DMS53 (cell line): ENCODE measurements around the gene MED20.
"Not testable (repeated sequence)": the region's sequence is repeated elsewhere in the genome, so short reads cannot be mapped to it uniquely, and the experiment has no call there.

ENCODE experiments used
- DNase-seq: peaks from one replicate; lab custom pipeline; 2025; lab: John Stamatoyannopoulos, UW

The MED20 gene, protein sequence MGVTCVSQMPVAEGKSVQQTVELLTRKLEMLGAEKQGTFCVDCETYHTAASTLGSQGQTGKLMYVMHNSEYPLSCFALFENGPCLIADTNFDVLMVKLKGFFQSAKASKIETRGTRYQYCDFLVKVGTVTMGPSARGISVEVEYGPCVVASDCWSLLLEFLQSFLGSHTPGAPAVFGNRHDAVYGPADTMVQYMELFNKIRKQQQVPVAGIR

DNA sequence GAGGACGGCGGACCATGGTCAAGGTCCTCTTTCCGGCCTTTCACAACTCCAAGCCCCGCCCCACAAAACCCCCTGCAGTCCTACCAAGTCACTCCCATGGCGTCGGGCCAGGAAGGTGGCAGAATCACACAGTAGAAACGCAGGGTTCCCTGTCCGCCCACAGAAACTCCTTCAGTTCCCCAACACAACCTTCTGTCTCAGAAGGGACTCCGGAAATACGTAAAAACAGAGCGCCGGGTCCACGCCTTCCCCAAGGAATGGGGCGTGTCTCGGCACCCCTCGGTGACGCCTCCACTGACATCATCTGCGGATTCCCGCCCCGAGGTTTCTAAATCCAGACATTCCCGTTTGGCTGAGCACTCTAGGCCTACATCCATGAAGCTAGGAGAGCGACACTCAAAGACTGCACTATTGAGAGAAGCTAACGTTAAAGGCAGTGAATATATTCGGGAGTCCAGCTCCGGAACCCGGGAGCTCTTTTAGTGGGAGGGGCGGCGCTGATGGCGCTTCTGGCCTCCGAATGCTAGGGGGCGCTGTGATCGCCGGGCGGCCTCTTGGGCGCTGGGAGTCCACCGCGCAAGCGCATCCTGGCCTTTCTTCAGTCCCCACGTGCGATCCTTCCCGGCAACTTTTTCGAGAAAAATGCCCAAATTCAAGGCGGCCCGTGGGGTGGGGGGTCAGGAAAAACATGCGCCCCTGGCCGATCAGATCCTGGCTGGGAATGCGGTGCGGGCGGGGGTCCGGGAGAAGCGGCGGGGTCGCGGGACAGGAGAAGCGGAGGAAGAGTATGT is at the start of gene MED20, which contains the start of gene BYSL:
Gene MED20 (minus strand): TSS at position 219 of the 791 bp plus-strand sequence. CDS start 121 bp downstream, at position 98.
Gene BYSL (plus strand): TSS at position 579 of the 791 bp plus-strand sequence. CDS start 64 bp downstream, at position 643.
- DNase-seq = peak; percentile 96

DNA sequence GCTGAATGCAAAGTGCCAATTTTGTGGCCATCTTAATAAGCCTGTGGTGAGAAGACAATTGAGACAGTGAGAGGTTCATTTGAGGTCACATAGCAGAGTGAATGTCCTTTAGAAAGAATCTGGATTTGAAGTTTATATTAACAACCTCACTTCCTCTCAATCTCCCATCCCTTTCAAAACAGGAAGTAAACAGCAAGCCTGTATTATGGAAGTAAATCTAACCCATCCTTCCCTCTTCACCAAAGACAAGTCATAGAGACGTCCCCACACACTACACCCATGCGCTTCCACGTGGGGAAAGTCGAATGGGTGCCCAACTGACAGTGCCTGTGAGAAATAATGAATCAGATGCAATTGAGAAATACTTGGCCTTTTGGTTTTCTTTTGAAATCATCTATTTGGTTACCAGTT is 49.5 kb upstream of the MED20 start:
- DNase-seq = no peak

DNA sequence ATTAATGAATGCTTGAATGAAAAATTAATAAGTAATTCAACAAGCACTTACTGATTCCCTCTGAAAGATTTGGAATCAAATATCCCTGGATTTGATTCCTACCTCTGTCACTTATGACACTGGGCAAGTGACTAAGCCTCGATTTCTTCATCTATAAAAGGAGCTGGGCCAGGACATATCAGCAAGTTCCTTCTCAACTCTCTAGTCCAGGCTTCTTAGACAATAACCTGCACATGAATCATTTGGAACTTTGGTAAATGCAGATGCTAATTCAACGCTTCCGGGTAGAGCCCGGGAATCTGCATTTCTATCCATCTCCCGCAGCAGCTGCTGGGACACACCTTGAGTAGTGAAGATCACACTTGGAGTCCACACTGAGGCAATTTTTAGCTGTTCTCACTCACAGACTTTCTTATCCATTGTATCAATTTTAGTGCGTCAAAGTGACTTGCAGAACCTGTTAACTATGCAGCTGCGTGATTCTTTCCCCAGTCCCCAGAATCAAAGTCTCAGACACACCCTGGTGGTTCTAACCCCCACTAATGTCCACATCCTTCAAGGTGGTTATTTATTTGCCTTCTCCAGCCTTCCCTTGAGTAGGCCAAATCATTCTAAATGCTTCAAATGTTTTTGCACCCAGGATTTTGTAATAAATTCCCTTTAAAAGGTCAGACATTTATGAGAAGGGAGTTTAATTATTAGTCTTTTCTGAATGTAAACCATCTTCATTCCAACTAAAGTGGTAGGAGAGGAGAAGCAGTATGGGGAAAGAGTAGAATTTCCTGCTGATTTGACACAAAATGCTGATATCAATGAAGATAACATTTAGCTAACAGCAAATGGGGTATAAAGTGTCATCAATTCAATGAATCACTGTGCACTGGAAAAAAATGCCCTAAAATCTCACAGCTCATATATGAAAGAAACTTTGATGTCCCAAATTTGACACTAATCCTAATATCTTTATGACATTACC is 46.7 kb upstream of the MED20 start:
- no peak for DNase-seq

DNA sequence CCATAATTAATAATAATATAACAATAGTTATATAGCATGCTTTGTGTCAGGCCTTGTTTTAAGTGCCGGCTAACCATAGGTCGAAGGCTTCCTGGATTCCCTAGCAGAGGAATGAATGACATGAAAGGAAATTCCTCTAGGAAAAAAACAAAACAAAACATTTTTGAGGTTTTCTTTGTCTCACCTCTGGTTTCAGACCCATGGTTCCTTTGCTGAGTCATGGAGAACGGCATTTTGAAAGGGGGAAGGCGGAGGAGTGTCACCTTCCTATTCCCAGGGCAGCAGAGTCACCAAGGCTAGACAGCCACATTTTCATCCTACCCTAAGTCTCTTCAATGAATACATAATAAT is 46.0 kb upstream of the MED20 start:
- no peak for DNase-seq

DNA sequence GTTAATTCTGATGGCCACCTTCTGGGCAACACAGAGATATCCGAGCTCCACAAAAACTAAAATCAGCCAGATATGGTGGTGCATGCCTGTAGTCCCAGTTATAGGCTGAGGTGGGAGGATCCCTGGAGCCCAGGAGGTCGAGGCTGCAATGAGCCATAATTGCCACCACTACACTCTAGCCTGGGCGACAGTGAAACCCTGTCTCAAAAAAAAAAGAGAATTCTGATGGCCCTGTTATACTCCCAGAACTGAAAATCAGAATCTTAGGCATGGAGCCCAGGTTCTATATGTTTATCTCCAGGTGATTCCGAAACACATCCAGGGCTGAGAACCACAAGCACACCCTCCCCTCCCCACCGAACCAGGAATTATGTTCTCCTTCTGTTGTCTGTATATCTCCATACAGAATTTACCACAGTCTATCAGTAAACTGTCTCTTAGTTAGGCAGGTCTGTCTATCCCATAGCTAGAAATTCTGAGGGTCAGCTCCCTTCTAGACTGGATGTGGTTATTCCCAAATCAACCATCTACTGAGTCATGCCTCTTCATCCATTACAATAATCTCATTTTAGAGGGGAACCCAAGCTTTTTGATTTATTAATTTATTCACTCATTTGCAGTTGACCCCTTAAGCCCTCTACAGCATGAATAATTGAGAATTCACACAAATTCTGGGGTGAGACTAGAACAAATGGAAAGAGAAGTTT is 45.4 kb upstream of the MED20 start:
- DNase-seq = no peak

DNA sequence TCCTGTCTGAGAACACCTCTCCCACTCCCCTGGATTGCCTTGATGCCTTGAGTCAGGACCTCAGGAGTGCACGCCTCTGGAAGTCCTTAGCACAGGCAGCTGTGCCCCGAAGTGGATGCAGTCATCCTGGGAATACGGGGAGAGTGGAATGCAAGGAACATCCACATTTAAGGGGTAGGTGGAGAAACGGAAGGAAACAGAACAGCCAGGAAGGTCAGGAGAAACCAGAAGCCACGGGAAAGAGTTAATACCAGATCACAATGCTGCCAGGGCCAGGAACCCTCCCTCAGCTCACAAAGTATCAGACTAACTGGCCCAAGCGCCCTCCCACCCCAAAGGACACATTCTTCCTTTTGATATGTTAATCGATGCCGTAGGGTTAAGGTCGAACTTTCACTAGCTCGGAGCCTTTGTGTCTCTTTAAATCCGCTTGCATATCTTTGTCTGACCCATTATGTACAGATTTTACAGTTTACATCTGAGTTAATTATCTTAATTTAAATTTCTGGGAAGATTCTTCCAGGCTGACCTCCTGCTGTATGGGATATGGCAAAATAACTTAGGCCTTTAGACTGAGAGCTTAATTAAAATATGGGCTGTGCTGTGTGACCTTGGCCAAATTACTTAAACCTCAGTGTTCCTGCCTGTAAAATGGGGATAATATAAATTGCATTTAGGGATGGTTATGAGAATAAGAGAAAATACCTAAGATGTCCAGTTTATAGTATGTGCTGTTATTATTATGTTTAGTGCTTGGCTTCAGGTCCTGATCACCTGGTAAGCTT is 44.7 kb upstream of the MED20 start:
- DNase-seq = no peak

DNA sequence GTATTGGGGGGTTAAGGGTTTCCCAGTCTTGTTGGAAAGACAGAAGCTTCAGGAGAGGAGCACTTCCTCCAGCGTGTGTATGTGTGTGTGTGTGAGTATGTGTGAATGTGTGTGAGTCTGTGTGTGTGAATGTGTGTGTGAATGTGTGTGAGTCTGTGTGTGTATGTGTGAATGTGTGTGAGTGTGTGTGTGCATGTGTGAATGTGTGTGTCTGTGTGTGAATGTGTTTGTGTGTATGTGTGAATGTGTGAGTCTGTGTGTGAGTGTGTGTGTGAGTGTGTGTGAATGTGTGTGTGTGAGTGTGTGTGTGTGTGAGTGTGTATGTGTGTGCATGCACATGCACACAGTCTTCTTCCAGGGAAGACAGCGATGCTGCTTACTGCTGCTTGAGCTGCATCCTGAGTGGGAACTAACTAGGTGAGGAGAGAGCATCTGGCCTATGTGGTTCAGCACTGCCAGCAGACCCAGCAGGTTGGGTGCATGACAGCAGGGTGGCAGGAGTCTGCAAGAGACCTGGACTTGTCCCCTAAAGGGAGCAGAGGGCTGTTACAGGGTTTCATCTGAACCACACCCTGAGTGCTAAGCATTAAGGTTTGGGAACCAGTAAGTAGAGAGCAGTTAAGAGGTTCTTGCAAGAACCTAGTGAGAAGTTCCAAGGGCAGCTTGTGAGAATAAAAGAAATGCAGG is 43.4 kb upstream of the MED20 start:
- DNase-seq = no peak

DNA sequence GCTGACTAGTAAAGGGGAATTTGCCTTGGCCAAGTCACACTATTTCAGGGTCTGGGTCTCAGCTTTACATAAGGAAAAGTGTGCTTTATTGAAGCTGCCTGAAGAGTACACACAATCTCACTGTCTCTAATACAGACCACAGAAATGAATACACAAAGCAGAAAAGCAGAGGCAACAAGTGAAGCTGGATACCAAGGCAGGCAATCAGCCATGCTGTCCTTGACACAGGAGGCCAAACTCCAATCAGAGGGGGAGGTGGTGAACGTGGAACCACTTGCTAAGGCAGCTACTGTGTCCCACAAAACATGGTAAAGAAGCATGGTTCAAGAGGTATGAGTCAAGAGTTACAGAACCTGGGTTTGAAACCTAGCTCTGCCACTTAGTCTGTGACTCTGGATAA is 42.4 kb upstream of the MED20 start:
- DNase-seq = no peak

DNA sequence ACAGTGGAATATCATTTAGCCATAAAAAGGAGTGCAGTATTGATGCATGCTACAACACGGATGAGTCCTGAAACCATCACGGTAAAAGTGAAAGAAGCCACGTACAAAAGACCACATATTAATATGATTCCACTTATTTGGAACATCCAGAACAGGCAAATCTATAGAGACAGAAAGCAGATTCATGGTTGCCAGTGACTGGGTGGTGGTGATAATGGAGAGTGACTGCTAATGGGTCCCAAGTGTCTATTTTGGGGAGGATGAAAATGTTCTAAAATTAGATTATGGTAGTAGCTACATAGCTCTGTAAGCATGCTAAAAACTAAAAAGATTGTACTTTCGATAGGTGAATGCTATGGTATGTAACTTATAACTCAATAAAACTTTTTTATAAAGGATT is 39.1 kb upstream of the MED20 start:
- no peak for DNase-seq

DNA sequence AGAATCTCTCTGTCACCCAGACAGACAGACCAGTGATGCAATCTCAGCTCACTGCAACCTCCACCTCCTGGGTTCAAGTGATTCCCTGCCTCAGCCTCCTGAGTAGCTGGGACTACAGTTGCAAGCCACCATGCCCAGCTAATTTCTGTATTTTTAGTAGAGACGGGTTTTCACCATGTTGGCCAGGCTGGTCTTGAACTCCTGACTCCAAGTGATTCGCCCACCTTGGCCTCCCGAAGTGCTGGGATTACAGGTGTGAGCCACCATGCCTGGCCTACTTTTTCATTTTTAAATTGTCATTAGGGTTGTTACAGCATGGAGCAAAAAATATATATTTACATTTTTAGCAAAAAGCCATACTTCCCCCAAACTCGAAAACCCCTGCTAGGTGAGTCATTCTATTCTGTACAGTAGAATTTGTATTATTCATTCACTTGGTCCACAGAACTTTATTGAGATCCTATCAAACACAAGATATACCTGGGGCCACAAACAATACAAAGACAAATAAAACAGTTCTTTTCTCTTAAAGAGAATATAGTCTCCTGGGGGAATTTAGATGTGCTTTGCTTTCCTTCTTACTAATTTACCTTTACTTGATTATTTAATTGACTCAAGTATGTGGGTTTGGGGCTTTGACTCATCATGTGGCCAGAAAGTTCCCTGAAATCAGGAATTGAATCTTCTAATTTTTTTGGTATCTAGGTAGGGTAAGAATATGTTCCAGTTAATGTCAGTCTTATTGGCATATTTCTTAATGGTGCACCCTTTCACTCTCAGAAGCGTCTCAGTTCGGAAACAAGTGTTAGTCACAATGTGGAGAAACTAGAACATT is 37.3 kb upstream of the MED20 start:
- no peak for DNase-seq

DNA sequence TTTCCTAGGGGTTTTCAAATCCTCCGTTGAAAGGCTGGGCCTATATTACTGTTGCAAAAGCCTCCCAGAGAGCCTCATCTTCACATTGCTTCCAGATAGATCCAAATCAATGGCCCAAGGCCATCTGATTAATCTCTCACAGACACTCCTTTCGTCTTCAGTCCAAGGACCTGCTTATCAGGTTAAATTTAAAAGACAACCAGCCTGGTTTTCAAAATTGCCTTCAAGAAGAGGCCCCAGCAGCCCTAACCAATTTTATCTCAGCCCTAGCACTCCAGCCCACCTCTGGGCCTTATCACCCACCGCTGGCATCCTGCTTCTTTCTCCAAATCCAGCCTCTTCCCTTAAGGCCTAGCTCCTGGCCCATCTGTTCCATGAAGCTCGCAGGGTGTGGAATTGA is 36.2 kb upstream of the MED20 start:
- no peak for DNase-seq

DNA sequence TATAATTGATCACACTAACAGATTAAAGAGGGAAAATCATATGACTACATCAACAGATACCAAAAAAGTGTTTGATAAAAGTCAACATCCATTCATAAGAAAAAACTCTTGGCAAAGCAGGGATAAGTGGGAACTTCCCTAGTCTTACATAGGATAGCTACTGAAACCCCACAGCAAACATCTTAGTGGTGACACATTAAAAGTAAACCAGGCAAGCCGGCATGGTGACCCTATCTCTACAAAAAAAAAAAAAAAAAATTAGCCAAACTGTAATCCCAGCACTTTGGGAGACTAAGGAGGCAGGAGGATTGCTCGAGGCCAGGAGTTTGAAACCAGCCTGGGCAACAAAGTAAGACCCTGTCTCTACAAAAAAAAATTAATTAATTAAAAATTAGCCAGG is 34.5 kb upstream of the MED20 start:
- no peak for DNase-seq

DNA sequence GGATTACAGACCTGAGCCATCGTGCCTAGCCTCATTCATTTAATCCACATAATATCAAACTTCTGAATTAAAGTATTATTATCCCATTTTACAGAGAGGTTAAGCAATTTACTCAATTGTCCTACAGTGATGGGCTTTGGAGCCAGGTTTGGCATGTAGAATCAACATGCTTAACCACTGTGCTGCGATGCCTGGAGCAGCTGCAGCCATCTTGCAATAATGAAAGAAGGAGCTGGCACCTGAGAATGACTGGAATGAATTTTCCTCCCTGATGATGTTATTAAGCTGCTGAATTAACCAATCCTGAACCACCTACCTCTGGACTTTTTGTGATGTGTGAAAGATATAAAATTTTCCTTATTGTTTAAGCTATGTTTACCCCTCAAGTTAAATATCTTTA is 33.7 kb upstream of the MED20 start:
- no peak for DNase-seq

DNA sequence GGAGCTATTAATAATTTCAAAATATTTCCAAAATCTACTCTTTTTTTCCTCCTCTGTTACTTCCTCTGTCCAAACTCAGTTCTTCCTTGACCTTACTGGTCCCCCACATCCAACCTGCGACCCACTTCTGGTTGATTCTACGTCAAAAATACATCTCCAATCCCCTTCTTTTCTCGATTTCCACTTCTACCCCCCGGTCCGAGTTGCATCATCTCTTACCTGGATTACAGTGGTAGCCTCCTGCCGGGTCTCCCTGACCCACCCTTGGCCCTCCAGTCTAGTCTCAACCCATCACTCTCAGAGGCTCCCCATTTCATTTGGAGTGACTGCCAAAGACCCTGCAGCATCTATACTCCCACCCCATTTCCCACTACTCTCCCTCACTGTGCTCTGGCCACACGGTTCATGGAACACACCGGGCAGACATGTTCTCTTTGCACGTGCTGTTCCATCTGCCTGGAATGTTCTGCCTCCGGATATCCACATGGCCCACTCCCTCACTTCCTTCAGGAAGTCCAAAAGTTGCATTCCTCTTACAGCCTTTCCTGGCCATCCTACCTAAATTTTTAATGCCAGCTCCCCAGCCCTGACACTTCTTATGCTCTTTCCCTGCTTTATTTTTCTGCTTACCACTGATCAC is 26.8 kb upstream of the MED20 start:
- no peak for DNase-seq

DNA sequence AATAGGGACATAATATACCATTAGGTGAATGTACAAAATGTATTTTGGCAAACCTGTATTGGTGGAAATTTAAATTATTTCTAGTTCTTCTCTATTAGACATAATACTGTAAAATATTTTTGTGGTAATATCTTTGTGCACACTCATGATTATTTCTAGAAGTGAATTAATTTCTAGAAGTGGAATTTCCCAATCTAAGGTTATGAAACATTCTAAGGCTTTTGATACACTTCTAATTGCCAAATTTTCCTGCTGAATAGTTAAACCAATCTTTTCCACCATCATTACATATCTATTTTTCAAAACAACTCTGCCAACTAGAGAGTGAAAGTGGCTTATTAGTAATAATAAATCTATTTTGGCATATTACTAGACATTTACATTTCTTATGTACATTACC is 22.5 kb upstream of the MED20 start:
- no peak for DNase-seq

DNA sequence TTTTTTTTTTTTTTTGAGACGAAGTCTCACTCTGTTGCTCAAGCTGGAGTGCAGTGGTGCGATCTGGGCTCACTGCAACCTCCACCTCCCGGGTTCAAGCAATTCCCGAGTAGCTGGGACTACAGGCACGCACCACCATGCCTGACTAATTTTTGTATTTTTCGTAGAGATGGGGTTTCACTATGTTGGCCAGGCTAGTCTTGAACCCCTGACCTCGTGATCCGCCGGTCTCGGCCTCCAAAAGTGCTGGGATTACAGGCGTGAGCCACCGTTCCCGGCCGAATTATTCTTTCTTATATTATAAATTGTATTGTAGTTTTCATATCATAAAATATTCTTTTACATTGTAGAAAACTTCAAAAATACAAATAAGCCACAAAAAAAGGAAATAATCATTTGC is 21.9 kb upstream of the MED20 start:
- DNase-seq = not testable (repeated sequence)

DNA sequence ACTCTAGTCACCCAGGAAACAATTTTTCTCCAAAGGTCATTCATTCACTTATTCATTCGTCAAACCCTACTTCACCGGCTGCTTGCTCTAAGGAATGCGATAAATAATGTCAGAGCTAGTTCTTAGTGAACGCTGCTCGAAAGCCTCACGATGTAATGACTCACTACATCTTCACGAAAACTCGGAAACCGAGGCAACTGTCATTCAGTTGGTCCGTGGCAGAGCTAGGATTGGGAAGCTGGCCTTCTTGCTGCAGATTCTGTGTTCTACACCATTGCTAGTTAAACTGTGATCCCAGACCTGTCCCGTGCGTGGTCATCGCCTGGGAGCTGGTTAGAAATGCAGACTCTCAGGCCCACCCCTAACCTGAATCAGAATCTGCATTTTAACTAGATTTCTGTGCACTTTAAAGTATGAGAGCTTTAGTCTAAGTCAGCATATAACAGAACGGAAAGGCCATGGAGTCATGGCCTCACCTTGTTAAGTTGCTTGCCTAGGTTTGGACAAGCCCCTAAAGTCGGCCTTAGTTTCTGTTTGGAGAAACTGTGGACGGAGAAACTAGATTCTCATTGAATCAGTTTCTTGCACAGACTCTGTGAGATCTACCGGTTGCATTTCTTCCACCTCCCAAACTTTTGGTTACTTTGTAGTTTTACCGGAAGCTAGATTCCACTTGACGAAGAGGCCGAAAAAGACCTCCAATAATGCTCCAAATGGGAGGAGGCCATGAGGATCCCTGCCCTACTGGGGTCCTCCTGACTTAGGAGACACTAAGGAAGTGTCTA is 21.3 kb upstream of the MED20 start:
- peak; percentile 85 for DNase-seq
